Sigmoid colon (tissue), 7 donors: ENCODE results near the gene ZC2HC1B. TPM values are rescaled to one million over a fixed set of nuclear protein-coding genes. Genes with fewer than 3 reads are reported as not detected.

Source experiments
- DNase-seq: peaks from one replicate; pipeline ENCODE4 v3.0.0-alpha.2; 2019
- H3K27ac ChIP-seq, 4 donors: fragments of 200-600 bp; sonication (generic); one replicate each; pipeline ENCODE4 v1.5.1; 2016 to 2019; ENCODE audit warnings: mild to moderate bottlenecking in 1 of 4
- H3K27me3 ChIP-seq, 3 donors: fragments of 200-600 bp; sonication (generic); one replicate each; pipeline ENCODE4 v1.5.1; 2019; ENCODE audit warnings: mild to moderate bottlenecking in 1 of 3
- H3K36me3 ChIP-seq, 4 donors: fragments of 200-600 bp; sonication (generic); one replicate each; pipeline ENCODE4 v1.5.1; 2016 to 2019
- H3K4me1 ChIP-seq, 4 donors: fragments of 200-600 bp; sonication (generic); one replicate each; pipeline ENCODE4 v1.5.1; 2017 to 2019
- H3K4me3 ChIP-seq, 4 donors: fragments of 200-600 bp; sonication (generic); one replicate each; pipeline ENCODE4 v1.5.1; 2017 to 2019; ENCODE audit warnings: mild to moderate bottlenecking in 2 of 4, moderate library complexity in 1 of 4
- H3K9me3 ChIP-seq, 4 donors: fragments of 200-600 bp in 3 of 4; sonication (generic) in 3 of 4; one replicate each; pipeline versions ENCODE4 v1.5.1 to v1.6.1; 2013 to 2019
- EP300 ChIP-seq, 4 donors: sonication (generic); formaldehyde crosslinking; IDR thresholded peaks; one replicate each; pipeline ENCODE4 v1.6.1; 2017; ENCODE audit warnings: antibody characterized with exemption in 4 of 4
- POLR2A ChIP-seq, 2 donors: fragments of 450-650 bp; IDR thresholded peaks; one replicate each; pipeline ENCODE4 v1.6.1; 2016; ENCODE audit warnings: antibody characterized with exemption in 2 of 2, mild to moderate bottlenecking in 2 of 2, moderate library complexity in 2 of 2
- POLR2AphosphoS5 ChIP-seq, 4 donors: sonication (generic); formaldehyde crosslinking; IDR thresholded peaks; one replicate each; pipeline ENCODE4 v1.6.1; 2017; ENCODE audit warnings: antibody characterized with exemption in 4 of 4
- WGBS, 2 donors: extraction: QIAGEN DNeasy Blood & Tissue Kit; methylation state at CpG; one replicate each; pipeline ENCODE4 v1.1.7; 2013; 5-methylcytosine and 5-hydroxymethylcytosine counted together
- intact Hi-C: fragments of 100-400 bp; cut with DNase I; formaldehyde crosslinking; loops from one replicate; pipeline ENCODE4 v1.15.1; 2023
- polyA plus RNA-seq, 3 donors: library from polyadenylated mRNA; stranded (reverse); fragments of 200-250 nt; gene quantifications; one replicate each; pipeline ENCODE4 v1.2.3, GENCODE V29; 2013
- total RNA-seq, 4 donors: library from RNA; depleted of rRNA; stranded (reverse); fragments of >200 nt; gene quantifications; one replicate each; pipeline ENCODE4 v1.1.0, GENCODE V29; 2016
- TF ChIP-seq, protein P1 (sequence below), 4 experiments: fragments of 450-650 bp in 3 of 4; fragments of 200-600 bp in 1 of 4; IDR thresholded peaks; one replicate each; pipeline ENCODE4 v1.5.1; 2016 to 2019; ENCODE audit warnings: antibody characterized with exemption in 4 of 4, mild to moderate bottlenecking in 3 of 4, moderate library complexity in 2 of 4
- donor health status: healthy with polysubstance abuse.
- donor health status: Bipolar disorder and iron deficiency.
- donor health status: healthy.

ZC2HC1B gene
- total and polyA plus RNA-seq, 7 donors = not detected

DNA sequence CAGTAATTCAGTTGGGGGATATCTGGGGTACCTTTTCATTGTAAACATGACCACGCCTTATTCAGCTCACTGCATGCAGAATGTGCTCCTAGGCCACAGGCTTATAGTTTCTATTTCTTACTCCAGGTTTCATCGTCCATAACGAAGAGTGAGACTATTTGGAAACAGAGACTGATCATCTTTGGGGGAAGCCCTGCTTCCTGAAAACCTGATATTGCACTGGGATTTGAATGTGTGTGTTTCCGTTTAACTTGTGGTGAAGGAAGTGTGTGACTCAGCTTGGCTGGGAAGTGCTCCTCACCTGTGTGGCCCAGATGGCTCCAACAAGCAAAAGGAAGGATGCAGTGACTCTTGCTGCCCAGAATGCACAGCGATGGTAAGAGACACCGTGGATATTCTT lies 40.7 kb upstream of the ZC2HC1B start:
- intact Hi-C loops = no loop called here
- TF ChIP-seq POLR2AphosphoS5 (IDR thresholded peaks at IDR 0.05) = peak in 1 of 4 donors; percentile 51
- no peak for TF ChIP-seq POLR2A (IDR thresholded peaks at IDR 0.05)
- TF ChIP-seq, protein P1, sequence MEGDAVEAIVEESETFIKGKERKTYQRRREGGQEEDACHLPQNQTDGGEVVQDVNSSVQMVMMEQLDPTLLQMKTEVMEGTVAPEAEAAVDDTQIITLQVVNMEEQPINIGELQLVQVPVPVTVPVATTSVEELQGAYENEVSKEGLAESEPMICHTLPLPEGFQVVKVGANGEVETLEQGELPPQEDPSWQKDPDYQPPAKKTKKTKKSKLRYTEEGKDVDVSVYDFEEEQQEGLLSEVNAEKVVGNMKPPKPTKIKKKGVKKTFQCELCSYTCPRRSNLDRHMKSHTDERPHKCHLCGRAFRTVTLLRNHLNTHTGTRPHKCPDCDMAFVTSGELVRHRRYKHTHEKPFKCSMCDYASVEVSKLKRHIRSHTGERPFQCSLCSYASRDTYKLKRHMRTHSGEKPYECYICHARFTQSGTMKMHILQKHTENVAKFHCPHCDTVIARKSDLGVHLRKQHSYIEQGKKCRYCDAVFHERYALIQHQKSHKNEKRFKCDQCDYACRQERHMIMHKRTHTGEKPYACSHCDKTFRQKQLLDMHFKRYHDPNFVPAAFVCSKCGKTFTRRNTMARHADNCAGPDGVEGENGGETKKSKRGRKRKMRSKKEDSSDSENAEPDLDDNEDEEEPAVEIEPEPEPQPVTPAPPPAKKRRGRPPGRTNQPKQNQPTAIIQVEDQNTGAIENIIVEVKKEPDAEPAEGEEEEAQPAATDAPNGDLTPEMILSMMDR (IDR thresholded peaks at IDR 0.05) = no peak
- no peak for TF ChIP-seq EP300 (IDR thresholded peaks at IDR 0.05)
- 82 to 88% methylated on average over 6 of the region's 6 CpGs for WGBS, 2 donors
- DNase-seq = no peak
- no peak overlapping the region for H3K4me3 ChIP-seq
- peaks cover 0 to 8% (median 0%) of the 10 kb centered on the region in 4 donors for H3K4me1 ChIP-seq
- no peaks in the 10 kb centered on the region for H3K9me3 ChIP-seq
- no peak overlapping the region for H3K27ac ChIP-seq
- H3K27me3 ChIP-seq = no peaks in the 10 kb centered on the region
- peaks cover 0 to 2% (median 0%) of the 10 kb centered on the region in 4 donors for H3K36me3 ChIP-seq

DNA sequence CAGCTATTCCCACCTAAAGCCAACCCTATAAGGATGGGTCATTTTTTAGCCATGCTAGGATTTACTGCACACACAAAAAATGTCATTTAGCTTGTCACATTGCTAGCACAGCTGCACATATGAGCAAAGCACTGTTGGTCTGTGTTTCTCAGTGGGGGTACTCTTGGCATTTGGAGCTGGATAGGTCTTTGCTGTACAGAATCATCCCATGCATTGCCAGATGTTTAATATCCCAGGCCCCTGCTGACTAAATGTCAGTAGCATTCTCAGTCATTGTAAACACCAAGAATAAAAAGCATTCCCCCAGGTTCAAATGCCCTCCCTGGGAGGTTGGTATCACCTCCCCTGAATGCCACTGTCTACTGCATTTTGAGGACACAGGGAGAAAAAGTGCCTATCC lies 35.7 kb upstream of the ZC2HC1B start:
- Histone ChIP-seq H3K27me3 (no peaks in the 10 kb centered on the region), H3K4me1 (no peaks in the 10 kb centered on the region), H3K27ac (no peak overlapping the region), H3K4me3 (no peak overlapping the region), H3K36me3 (peaks cover 0 to 2% (median 0%) of the 10 kb centered on the region in 4 donors), H3K9me3 (no peaks in the 10 kb centered on the region)
- intact Hi-C loops = no loop called here
- DNase-seq = no peak
- TF ChIP-seq, protein P1 (IDR thresholded peaks at IDR 0.05) = no peak
- TF ChIP-seq EP300 (IDR thresholded peaks at IDR 0.05) (no peak), POLR2AphosphoS5 (IDR thresholded peaks at IDR 0.05) (no peak), POLR2A (IDR thresholded peaks at IDR 0.05) (no peak)

GRCh38 chr6:143836150-143836549 lies 28.1 kb upstream of the ZC2HC1B start:
- H3K36me3 ChIP-seq = no peaks in the 10 kb centered on the region
- TF ChIP-seq, protein P1 (IDR thresholded peaks at IDR 0.05) = no peak
- no peaks in the 10 kb centered on the region for H3K27me3 ChIP-seq
- no peak overlapping the region for H3K4me3 ChIP-seq
- no peaks in the 10 kb centered on the region for H3K9me3 ChIP-seq
- no peak for DNase-seq
- WGBS, 2 donors = 55 to 77% methylated on average over 2 of the region's 2 CpGs
- no peaks in the 10 kb centered on the region for H3K4me1 ChIP-seq
- intact Hi-C loops = no loop called here
- H3K27ac ChIP-seq = no peak overlapping the region

DNA sequence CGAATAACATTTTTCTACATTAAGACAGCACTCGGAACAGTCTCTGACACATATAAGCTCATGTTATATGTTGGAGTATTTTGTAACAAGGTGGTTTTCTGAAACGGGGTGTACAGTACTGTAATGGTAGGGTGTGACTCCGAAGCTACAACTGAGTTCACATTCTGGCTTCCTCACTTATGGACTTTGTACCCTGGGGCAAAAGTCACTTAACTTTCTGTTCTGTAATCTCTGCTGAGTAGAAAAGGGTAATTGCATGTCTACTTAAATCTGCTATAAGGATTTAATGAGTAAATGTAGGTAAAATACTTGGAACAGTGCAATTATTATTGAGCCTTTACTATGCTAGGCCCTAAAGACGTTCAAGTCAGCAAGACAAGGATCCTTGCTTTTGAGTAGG lies 25.9 kb upstream of the ZC2HC1B start:
- DNase-seq = no peak
- WGBS, 2 donors = 30 to 69% methylated on average over 5 of the region's 5 CpGs
- Histone ChIP-seq H3K4me3 (no peak overlapping the region), H3K27me3 (no peaks in the 10 kb centered on the region), H3K36me3 (no peaks in the 10 kb centered on the region), H3K9me3 (no peaks in the 10 kb centered on the region), H3K4me1 (peaks cover 0 to 6% (median 0%) of the 10 kb centered on the region in 4 donors), H3K27ac (no peak overlapping the region)
- intact Hi-C loops = no loop called here
- TF ChIP-seq POLR2AphosphoS5 (IDR thresholded peaks at IDR 0.05) (no peak), POLR2A (IDR thresholded peaks at IDR 0.05) (no peak), EP300 (IDR thresholded peaks at IDR 0.05) (no peak)
- TF ChIP-seq, protein P1 (IDR thresholded peaks at IDR 0.05) = no peak

DNA sequence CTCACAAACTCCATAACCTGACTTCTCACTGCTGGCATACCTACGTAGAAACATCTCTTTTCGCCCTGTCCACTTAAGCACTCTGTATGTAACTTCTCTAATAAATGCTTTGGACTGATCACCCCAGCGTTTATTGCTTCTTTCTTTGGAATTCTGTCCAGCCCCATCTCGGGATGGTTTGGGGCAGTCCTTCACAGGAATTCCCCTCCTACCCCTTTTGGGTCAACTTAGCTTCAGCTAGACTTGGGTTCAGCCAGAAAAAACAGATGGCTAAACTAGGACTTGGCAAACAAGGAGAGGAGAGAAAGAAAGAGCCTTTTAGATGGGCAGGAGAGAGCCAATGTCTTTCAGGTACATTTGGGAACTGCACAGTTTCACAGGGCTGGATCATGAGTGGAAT lies 25.1 kb upstream of the ZC2HC1B start:
- DNase-seq = no peak
- Histone ChIP-seq H3K27me3 (no peaks in the 10 kb centered on the region), H3K36me3 (no peaks in the 10 kb centered on the region), H3K4me1 (peaks cover 0 to 14% (median 6%) of the 10 kb centered on the region in 4 donors), H3K4me3 (no peak overlapping the region), H3K9me3 (no peaks in the 10 kb centered on the region), H3K27ac (no peak overlapping the region)
- 70 to 75% methylated on average over 4 of the region's 4 CpGs for WGBS, 2 donors
- TF ChIP-seq POLR2A (IDR thresholded peaks at IDR 0.05) = no peak
- TF ChIP-seq POLR2AphosphoS5 (IDR thresholded peaks at IDR 0.05) = no peak
- TF ChIP-seq EP300 (IDR thresholded peaks at IDR 0.05) = no peak
- TF ChIP-seq, protein P1 (IDR thresholded peaks at IDR 0.05) = no peak
- intact Hi-C loops = no loop called here
